ENCODE data around the gene ZNF793.

ZNF793 gene

GRCh38 chr19:37468961-37469777 lies 37.6 kb upstream of the ZNF793 start, which contains the start of gene ZNF570 (continued):
- TF ChIP-seq HOXA7 (CRISPR knock-in tag; IDR thresholded peaks at IDR 0.05; ENCODE audit: borderline replicate concordance) (no peak), ZNF561 (tag by site-specific recombination; IDR thresholded peaks at IDR 0.05; ENCODE audit: borderline replicate concordance) (peak; percentile 98), ZNF488 (tag by site-specific recombination; IDR thresholded peaks at IDR 0.05) (no peak; the same call in 1 of the 2 replicates), ZNF600 (tag by site-specific recombination; IDR thresholded peaks at IDR 0.05) (peak; percentile 97), INSM2 (tag by site-specific recombination; IDR thresholded peaks at IDR 0.05) (no peak; the same call in 1 of the 2 replicates), ZNF23 (tag by site-specific recombination; IDR thresholded peaks at IDR 0.05; ENCODE audit: borderline replicate concordance) (no peak), SCRT1 (tag by site-specific recombination; IDR thresholded peaks at IDR 0.05; ENCODE audit: borderline replicate concordance) (no peak), ZNF449 (tag by site-specific recombination; IDR thresholded peaks at IDR 0.05) (peak; percentile 42; the same call in 1 of the 2 replicates), ZNF302 (tag by site-specific recombination; IDR thresholded peaks at IDR 0.05; ENCODE audit: low read depth) (peak; percentile 50; the same call in 1 of the 2 replicates), SETDB1 (IDR thresholded peaks at IDR 0.05; ENCODE audit: insufficient read length, low read length) (no peak), ZNF791 (tag by site-specific recombination; IDR thresholded peaks at IDR 0.05) (no peak), PBX3 (CRISPR knock-in tag; IDR thresholded peaks at IDR 0.05) (peak; percentile 76; the same call in 1 of the 2 replicates), ZNF175 (tag by site-specific recombination; IDR thresholded peaks at IDR 0.05) (no peak), ZNF426 (tag by site-specific recombination; IDR thresholded peaks at IDR 0.05) (no peak), ZNF157 (tag by site-specific recombination; IDR thresholded peaks at IDR 0.05) (no peak; the same call in 1 of the 2 replicates), ZNF274 (IDR thresholded peaks at IDR 0.05; ENCODE audit: low read length) (no peak), ZNF274 (tag by site-specific recombination; IDR thresholded peaks at IDR 0.05; ENCODE audit: borderline replicate concordance) (no peak), ZNF629 (tag by site-specific recombination; IDR thresholded peaks at IDR 0.05) (peak; percentile 78), ZBTB7A (tag by site-specific recombination; IDR thresholded peaks at IDR 0.05; ENCODE audit: low read depth) (peak; percentile 69), ZNF133 (tag by site-specific recombination; IDR thresholded peaks at IDR 0.05) (peak; percentile 39; the same call in 1 of the 2 replicates), ZNF155 (tag by site-specific recombination; IDR thresholded peaks at IDR 0.05) (no peak; the same call in 1 of the 2 replicates), TSHZ1 (tag by site-specific recombination; IDR thresholded peaks at IDR 0.05; ENCODE audit: borderline replicate concordance) (no peak), ZNF843 (tag by site-specific recombination; IDR thresholded peaks at IDR 0.05) (peak; percentile 59), ZNF19 (tag by site-specific recombination; IDR thresholded peaks at IDR 0.05; ENCODE audit: low read depth) (no peak), MYNN (tag by site-specific recombination; IDR thresholded peaks at IDR 0.05; ENCODE audit: borderline replicate concordance) (no peak), SP7 (tag by site-specific recombination; IDR thresholded peaks at IDR 0.05) (peak; percentile 83; the same call in 1 of the 2 replicates), ZSCAN4 (tag by site-specific recombination; IDR thresholded peaks at IDR 0.05) (0 out of 2 replicates have a peak, but pooled peaks have one; percentile 16), ZBTB8A (tag by site-specific recombination; IDR thresholded peaks at IDR 0.05) (peak; percentile 75), ZNF548 (tag by site-specific recombination; IDR thresholded peaks at IDR 0.05) (0 out of 2 replicates have a peak, but pooled peaks have one; percentile 18)
